Bronchial epithelial cell (primary cell): ENCODE data around the gene HNF4A. TPM values are rescaled to one million over a fixed set of nuclear protein-coding genes. Genes with fewer than 3 reads are reported as not detected.

Source experiments
- DNase-seq: peaks from one replicate; pipeline ENCODE4 v3.0.0-alpha.2; 2010; ENCODE audit warnings: low read depth
- FAIRE-seq: peaks from 2 replicates; lab custom pipeline; 2011; peaks lifted over from hg19 to GRCh38; lab: Jason Lieb, UNC
- H3K27me3 ChIP-seq: 2 replicates; pipeline ENCODE4 v1.5.1; 2011; ENCODE audit warnings: low read length; ENCODE audit not compliant: control insufficient read depth, insufficient read depth
- H3K36me3 ChIP-seq: 2 replicates; pipeline ENCODE4 v1.5.1; 2011; ENCODE audit warnings: low read length; ENCODE audit not compliant: control insufficient read depth, insufficient read depth
- H3K4me3 ChIP-seq: 2 replicates; pipeline ENCODE4 v1.5.1; 2011; ENCODE audit warnings: mild to moderate bottlenecking, low read depth, low read length, control low read depth
- CTCF ChIP-seq: IDR thresholded peaks from 2 replicates; pipeline ENCODE4 v1.5.1; 2011; ENCODE audit warnings: mild to moderate bottlenecking, moderate library complexity, low read length, control low read depth, inconsistent platforms; ENCODE audit not compliant: insufficient read depth, severe bottlenecking
- total RNA-seq: library from RNA; depleted of rRNA; stranded (reverse); fragments of >200 nt; gene quantifications from 2 replicates; pipeline ENCODE4 v1.2.1, GENCODE V29; 2014

The HNF4A gene
- total RNA-seq, 1 donor from 2014 or later: not detected

GRCh38 chr20:44450281-44450889 is 94.9 kb downstream of the HNF4A start:
- H3K4me3 ChIP-seq: no peak overlapping the region
- H3K27me3 ChIP-seq: peaks cover 3% of the 10 kb centered on the region
- no peaks in the 10 kb centered on the region for H3K36me3 ChIP-seq
- FAIRE-seq (no peak), DNase-seq (no peak)
- no peak for TF ChIP-seq CTCF

- Histone ChIP-seq H3K36me3 (no peaks in the 10 kb centered on the region), H3K4me3 (no peak overlapping the region), H3K27me3 (peaks cover 3% of the 10 kb centered on the region)
- no peak for TF ChIP-seq CTCF
- FAIRE-seq: no peak
- DNase-seq: no peak
These were observed 95.5 kb downstream of the HNF4A start for GRCh38 chr20:44450903-44451450.

- no peak for TF ChIP-seq CTCF
- H3K4me3 ChIP-seq: no peak overlapping the region
- no peaks in the 10 kb centered on the region for H3K36me3 ChIP-seq
- no peak for FAIRE-seq
- H3K27me3 ChIP-seq: peaks cover 3% of the 10 kb centered on the region
- DNase-seq: no peak
These were observed 98.9 kb downstream of the HNF4A start for GRCh38 chr20:44454306-44454963.

- no peak for DNase-seq
- Histone ChIP-seq H3K27me3 (peaks cover 3% of the 10 kb centered on the region), H3K36me3 (no peaks in the 10 kb centered on the region), H3K4me3 (no peak overlapping the region)
- no peak for TF ChIP-seq CTCF
- FAIRE-seq: no peak
These were observed 99.6 kb downstream of the HNF4A start for GRCh38 chr20:44455126-44455525.

- FAIRE-seq (no peak), DNase-seq (no peak)
- TF ChIP-seq CTCF: no peak
- Histone ChIP-seq H3K36me3 (no peaks in the 10 kb centered on the region), H3K27me3 (no peaks in the 10 kb centered on the region), H3K4me3 (no peak overlapping the region)
These were observed 101.1 kb downstream of the HNF4A start for GRCh38 chr20:44456611-44457010.
